Activated naive CD4-positive, alpha-beta T cell treated with anti-CD3 and anti-CD28 coated beads for 36 hours (primary cell): ENCODE data around the gene GDA. TPM values are rescaled to one million over a fixed set of nuclear protein-coding genes. Genes with fewer than 3 reads are reported as not detected.
A peak's percentile ranks its signal among the peaks of the same experiment; 100 is the strongest.

ENCODE experiments used
- CTCF ChIA-PET: fragments of 350-600 bp; sonication (Branson Sonifier 250); formaldehyde crosslinking; loops from one replicate; lab custom pipeline; 2021; ENCODE audit warnings: antibody characterized with exemption; lab: Charles Lee
- DNase-seq: peaks from one replicate; pipeline ENCODE4 v3.0.0-alpha.2; 2020
- H3K27ac Mint-ChIP-seq: one replicate; pipeline ENCODE4 v1.8.0; 2021; ENCODE audit warnings: mild to moderate bottlenecking, mixed read lengths
- H3K27me3 Mint-ChIP-seq: one replicate; pipeline ENCODE4 v1.8.0; 2021; ENCODE audit warnings: low read depth, mixed read lengths
- H3K36me3 Mint-ChIP-seq: one replicate; pipeline ENCODE4 v1.8.0; 2021; ENCODE audit warnings: low read depth, mixed read lengths
- H3K4me1 Mint-ChIP-seq: one replicate; pipeline ENCODE4 v1.8.0; 2021; ENCODE audit warnings: low read depth, mixed read lengths
- H3K4me3 Mint-ChIP-seq: one replicate; pipeline ENCODE4 v1.8.0; 2021; ENCODE audit warnings: mild to moderate bottlenecking, moderate library complexity, mixed read lengths
- H3K9me3 Mint-ChIP-seq: one replicate; pipeline ENCODE4 v1.8.0; 2021; ENCODE audit warnings: mixed read lengths
- intact Hi-C: fragments of 100-400 bp; cut with micrococcal nuclease; formaldehyde crosslinking; loops from one replicate; pipeline ENCODE4 v1.15.1; 2023
- total RNA-seq, 2 experiments: library from RNA; stranded (reverse); gene quantifications; one replicate each; pipeline ENCODE4 v1.2.3, GENCODE V29; 2021

Gene GDA
- not detected for total RNA-seq

- intact Hi-C loops, result no loop called here
- H3K36me3 Mint-ChIP-seq, result no peaks in the 10 kb centered on the region
- H3K9me3 Mint-ChIP-seq, result no peaks in the 10 kb centered on the region
- H3K27me3 Mint-ChIP-seq, result peaks cover 32% of the 10 kb centered on the region
- peak; percentile 7 for DNase-seq
- H3K4me3 Mint-ChIP-seq, result no peak within 1 kb of the TSS
- no peak within 1 kb of the TSS for H3K27ac Mint-ChIP-seq
- H3K4me1 Mint-ChIP-seq, result peaks cover 6% of the 10 kb centered on the region
- CTCF ChIA-PET, result no interaction called here
Observed at GRCh38 chr9:72149231-72149975, at the start of gene GDA. Gene GDA, plus strand, starts transcription at chr9:72149440. Its CDS starts 120 bp downstream, at chr9:72149560.

- no peak overlapping the region for H3K27ac Mint-ChIP-seq
- H3K4me1 Mint-ChIP-seq, result no peaks in the 10 kb centered on the region
- no peaks in the 10 kb centered on the region for H3K36me3 Mint-ChIP-seq
- no peak overlapping the region for H3K4me3 Mint-ChIP-seq
- DNase-seq, result no peak
- H3K9me3 Mint-ChIP-seq, result peaks cover 3% of the 10 kb centered on the region
- H3K27me3 Mint-ChIP-seq, result no peaks in the 10 kb centered on the region
- CTCF ChIA-PET, result no interaction called here
- intact Hi-C loops, result no loop called here
Observed at GRCh38 chr9:72102520-72102919, 46.7 kb upstream of the GDA start.

- CTCF ChIA-PET, result no interaction called here
- Mint-ChIP-seq H3K9me3 (no peaks in the 10 kb centered on the region), H3K4me1 (no peaks in the 10 kb centered on the region), H3K36me3 (no peaks in the 10 kb centered on the region), H3K27ac (no peak overlapping the region), H3K27me3 (peaks cover 7% of the 10 kb centered on the region), H3K4me3 (no peak overlapping the region)
- intact Hi-C loops, result no loop called here
- DNase-seq, result no peak
Observed at GRCh38 chr9:72113056-72113455, 36.2 kb upstream of the GDA start.

GRCh38 chr9:72119853-72120252, 29.4 kb upstream of the GDA start:
- intact Hi-C loops, result no loop called here
- Mint-ChIP-seq H3K36me3 (no peaks in the 10 kb centered on the region), H3K4me3 (no peak overlapping the region), H3K9me3 (no peaks in the 10 kb centered on the region), H3K27me3 (peaks cover 7% of the 10 kb centered on the region), H3K4me1 (no peaks in the 10 kb centered on the region), H3K27ac (no peak overlapping the region)
- no peak for DNase-seq
- CTCF ChIA-PET, result interaction anchor here (1.1 kb wide), 1 partner anchor 11 kb away, joined by 3 read pairs; no protein-coding TSS in a partner anchor

DNA sequence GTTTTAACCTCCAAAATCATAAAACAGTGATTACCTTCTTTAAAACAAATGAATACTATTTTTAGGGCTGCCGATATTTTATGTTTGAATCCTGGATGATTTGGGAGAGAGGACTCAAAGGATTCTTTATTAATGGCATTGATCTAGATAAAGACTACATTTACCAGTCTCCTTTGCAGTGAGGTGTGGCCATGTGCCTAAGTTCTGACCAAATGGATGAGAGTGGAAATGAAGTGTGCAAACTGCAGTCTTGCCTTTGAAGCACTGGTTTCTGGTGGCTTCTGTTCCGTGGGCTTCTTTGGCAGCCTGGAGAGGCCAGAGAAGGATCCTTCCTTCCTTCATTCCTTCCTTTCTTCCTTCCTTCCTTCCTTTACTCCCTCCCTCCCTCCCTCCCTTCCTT, 24.3 kb upstream of the GDA start:
- Mint-ChIP-seq H3K27me3 (peaks cover 6% of the 10 kb centered on the region), H3K4me1 (no peaks in the 10 kb centered on the region), H3K27ac (no peak overlapping the region), H3K36me3 (no peaks in the 10 kb centered on the region), H3K9me3 (no peaks in the 10 kb centered on the region), H3K4me3 (no peak overlapping the region)
- DNase-seq, result no peak
- intact Hi-C loops, result no loop called here
- CTCF ChIA-PET, result interaction anchor here (2.0 kb wide), 1 partner anchor 85 kb away, joined by 5 read pairs; no protein-coding TSS in a partner anchor

DNA sequence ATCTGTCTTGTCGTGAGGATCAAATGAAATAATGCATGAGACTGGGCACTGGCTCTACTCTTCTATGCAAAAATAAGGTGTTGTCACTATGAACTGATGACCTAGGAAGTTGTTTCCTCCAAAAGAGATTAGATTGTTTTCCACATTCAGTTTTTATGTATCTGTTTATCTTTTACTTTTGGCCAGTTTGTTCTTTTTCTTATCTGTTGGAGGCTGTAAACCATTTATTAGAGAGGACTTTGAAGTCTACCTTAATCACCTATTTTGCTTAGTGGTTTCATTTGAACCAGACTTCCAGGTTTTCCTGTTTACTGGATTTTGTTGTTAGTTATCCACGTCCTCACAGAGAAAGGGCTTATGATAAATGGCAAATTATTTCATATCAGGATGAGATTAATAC, 21.5 kb upstream of the GDA start:
- CTCF ChIA-PET, result interaction anchor here (1.2 to 1.5 kb wide), 2 partner anchors 9 to 89 kb away, joined by 3 to 8 read pairs; no protein-coding TSS in a partner anchor
- Mint-ChIP-seq H3K27ac (no peak overlapping the region), H3K27me3 (peaks cover 6% of the 10 kb centered on the region), H3K4me3 (no peak overlapping the region), H3K9me3 (no peaks in the 10 kb centered on the region), H3K36me3 (no peaks in the 10 kb centered on the region), H3K4me1 (no peaks in the 10 kb centered on the region)
- DNase-seq, result no peak
- intact Hi-C loops, result no loop called here

DNA sequence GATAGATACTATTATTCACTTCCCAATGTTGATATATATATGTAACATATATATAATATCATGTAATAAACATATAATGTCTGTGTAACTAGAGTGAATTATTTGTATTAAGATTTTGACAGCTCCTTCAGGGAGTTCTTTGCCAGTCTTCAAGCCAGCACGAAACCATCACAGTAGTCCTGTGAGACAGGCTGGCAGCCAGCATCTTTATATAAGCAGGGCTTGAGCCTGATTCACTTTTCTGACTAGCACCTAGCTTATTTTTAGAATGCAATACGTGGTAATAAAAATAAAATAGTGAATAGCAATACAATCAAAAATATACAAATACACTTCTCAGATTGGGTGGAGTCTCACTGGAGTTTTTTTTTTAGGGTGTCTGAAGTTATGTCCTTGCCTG, 20.7 kb upstream of the GDA start:
- no peaks in the 10 kb centered on the region for H3K36me3 Mint-ChIP-seq
- intact Hi-C loops, result no loop called here
- H3K4me1 Mint-ChIP-seq, result no peaks in the 10 kb centered on the region
- H3K9me3 Mint-ChIP-seq, result no peaks in the 10 kb centered on the region
- no peak for DNase-seq
- H3K4me3 Mint-ChIP-seq, result no peak overlapping the region
- CTCF ChIA-PET, result interaction anchor here (0.6 to 1.5 kb wide), 3 partner anchors 10 to 758 kb away, joined by 3 to 8 read pairs (median 3); no protein-coding TSS in a partner anchor
- H3K27ac Mint-ChIP-seq, result no peak overlapping the region
- peaks cover 6% of the 10 kb centered on the region for H3K27me3 Mint-ChIP-seq

GRCh38 chr9:72129271-72130156, 19.7 kb upstream of the GDA start:
- no peaks in the 10 kb centered on the region for H3K9me3 Mint-ChIP-seq
- H3K27ac Mint-ChIP-seq, result peak overlapping the region; percentile 29
- H3K4me1 Mint-ChIP-seq, result no peaks in the 10 kb centered on the region
- intact Hi-C loops, result no loop called here
- no peak for DNase-seq
- CTCF ChIA-PET, result no interaction called here
- no peaks in the 10 kb centered on the region for H3K36me3 Mint-ChIP-seq
- H3K4me3 Mint-ChIP-seq, result no peak overlapping the region
- H3K27me3 Mint-ChIP-seq, result peaks cover 6% of the 10 kb centered on the region

- Mint-ChIP-seq H3K4me1 (no peaks in the 10 kb centered on the region), H3K36me3 (no peaks in the 10 kb centered on the region), H3K9me3 (no peaks in the 10 kb centered on the region), H3K27ac (no peak overlapping the region), H3K27me3 (peaks cover 3% of the 10 kb centered on the region), H3K4me3 (no peak overlapping the region)
- CTCF ChIA-PET, result no interaction called here
- intact Hi-C loops, result no loop called here
- DNase-seq, result no peak
Observed at GRCh38 chr9:72130321-72130720, 18.9 kb upstream of the GDA start.

GRCh38 chr9:72131206-72131605, 18.0 kb upstream of the GDA start:
- Mint-ChIP-seq H3K9me3 (no peaks in the 10 kb centered on the region), H3K27ac (no peak overlapping the region), H3K27me3 (peaks cover 1% of the 10 kb centered on the region), H3K4me3 (no peak overlapping the region), H3K36me3 (no peaks in the 10 kb centered on the region), H3K4me1 (no peaks in the 10 kb centered on the region)
- DNase-seq, result no peak
- intact Hi-C loops, result no loop called here
- CTCF ChIA-PET, result no interaction called here

DNA sequence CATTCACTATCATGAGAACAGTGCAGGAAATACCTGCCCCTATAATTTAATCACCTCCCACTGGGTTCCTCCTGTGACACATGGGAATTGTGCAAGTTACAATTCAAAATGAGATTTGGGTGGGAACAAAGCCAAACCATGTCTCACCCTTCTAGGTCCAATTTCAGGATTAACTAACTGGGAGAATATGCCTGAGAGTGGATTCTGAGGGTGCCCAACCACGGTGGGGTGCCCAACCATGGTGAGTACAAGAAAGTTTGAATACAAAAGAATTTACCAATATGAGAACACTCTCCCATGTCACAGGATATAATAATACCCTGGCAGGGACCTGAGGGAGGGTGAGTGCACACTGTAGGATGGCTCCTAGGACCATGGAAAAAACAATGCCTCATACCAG, 17.2 kb upstream of the GDA start:
- Mint-ChIP-seq H3K27ac (no peak overlapping the region), H3K4me1 (no peaks in the 10 kb centered on the region), H3K9me3 (no peaks in the 10 kb centered on the region), H3K27me3 (no peaks in the 10 kb centered on the region), H3K4me3 (no peak overlapping the region), H3K36me3 (no peaks in the 10 kb centered on the region)
- intact Hi-C loops, result no loop called here
- CTCF ChIA-PET, result no interaction called here
- no peak for DNase-seq

DNA sequence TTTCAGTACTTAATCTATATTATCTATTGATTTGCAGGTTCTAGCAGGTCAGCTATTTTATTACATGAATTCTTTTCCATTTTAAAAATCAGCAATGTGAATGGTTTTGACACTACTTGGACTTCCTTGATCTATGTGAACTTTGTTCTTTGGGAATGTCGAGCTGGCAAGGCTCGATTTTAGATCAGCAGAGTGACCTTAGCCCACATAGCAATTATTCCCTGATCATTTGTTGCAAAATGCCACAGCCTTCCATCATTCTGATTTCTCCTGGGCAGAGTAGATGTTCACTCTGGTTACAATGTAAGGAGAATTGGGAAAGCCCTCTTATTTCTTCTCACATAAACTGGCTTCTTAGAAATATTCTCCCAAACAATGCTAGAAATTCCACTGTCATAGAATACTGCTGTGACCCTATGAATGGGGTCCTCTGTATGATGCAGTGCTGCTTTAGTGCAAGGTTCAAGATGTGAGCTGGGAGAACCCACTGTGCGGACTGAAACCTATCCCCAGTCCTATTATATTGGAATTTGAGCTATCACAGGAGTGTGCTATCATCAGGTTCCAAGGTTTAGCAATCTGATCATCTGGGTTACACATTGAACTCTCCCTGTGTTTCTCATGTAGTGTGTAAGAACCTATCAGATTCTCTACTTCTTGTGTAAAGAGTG, 15.7 kb upstream of the GDA start:
- Mint-ChIP-seq H3K27me3 (no peaks in the 10 kb centered on the region), H3K4me3 (no peak overlapping the region), H3K4me1 (no peaks in the 10 kb centered on the region), H3K9me3 (no peaks in the 10 kb centered on the region), H3K36me3 (no peaks in the 10 kb centered on the region), H3K27ac (no peak overlapping the region)
- CTCF ChIA-PET, result no interaction called here
- DNase-seq, result no peak
- intact Hi-C loops, result no loop called here
